Natural killer cell (primary cell): Measurements from ENCODE around the gene FBXO9. TPM values are rescaled to one million over a fixed set of nuclear protein-coding genes. Genes with fewer than 3 reads are reported as not detected.

ENCODE experiments used
- ATAC-seq, 3 donors: fragments of 150-1000 bp in 2 of 3; fragments of 200-7000 bp in 1 of 3; cut with Tn5 transposase; 1 replicate in 1 of 3; 2 replicates in 2 of 3; pipeline ENCODE4 v1.10.0; 2021; ENCODE audit warnings: mild to moderate bottlenecking in 2 of 3, moderate library complexity in 2 of 3
- DNase-seq, 2 donors: peaks; one replicate each; pipeline versions ENCODE4 v3.0.0 to v3.0.0-alpha.2; 2013 to 2021; ENCODE audit warnings: mixed read lengths in 1 of 2
- H3K27ac ChIP-seq: one replicate; pipeline ENCODE4 v1.5.1; 2013; ENCODE audit warnings: mild to moderate bottlenecking, low read length
- H3K27me3 ChIP-seq: one replicate; pipeline ENCODE4 v1.6.1; 2013; ENCODE audit warnings: low read length; ENCODE audit not compliant: control insufficient read depth, insufficient read depth
- H3K36me3 ChIP-seq: one replicate; pipeline ENCODE4 v1.6.1; 2013; ENCODE audit warnings: low read length; ENCODE audit not compliant: control insufficient read depth, insufficient read depth
- H3K4me1 ChIP-seq: one replicate; pipeline ENCODE4 v1.6.1; 2013; ENCODE audit warnings: low read length; ENCODE audit not compliant: control insufficient read depth, insufficient read depth
- H3K4me3 ChIP-seq: one replicate; pipeline ENCODE4 v1.5.1; 2013; ENCODE audit warnings: low read length
- H3K9me3 ChIP-seq: one replicate; pipeline ENCODE4 v1.6.1; 2013; ENCODE audit warnings: low read length; ENCODE audit not compliant: control insufficient read depth, insufficient read depth
- H3K27ac Mint-ChIP-seq, 2 donors: one replicate each; pipeline ENCODE4 v1.8.0; 2022; ENCODE audit warnings: mild to moderate bottlenecking in 2 of 2, mixed read lengths in 2 of 2, moderate library complexity in 1 of 2
- H3K27me3 Mint-ChIP-seq, 2 donors: one replicate each; pipeline ENCODE4 v1.8.0; 2022; ENCODE audit warnings: low read depth in 2 of 2, mixed read lengths in 2 of 2
- H3K36me3 Mint-ChIP-seq: one replicate; pipeline ENCODE4 v1.8.0; 2022; ENCODE audit warnings: mixed read lengths
- H3K4me1 Mint-ChIP-seq, 2 donors: one replicate each; pipeline ENCODE4 v1.8.0; 2022; ENCODE audit warnings: mixed read lengths in 2 of 2
- H3K4me3 Mint-ChIP-seq: one replicate; pipeline ENCODE4 v1.8.0; 2022; ENCODE audit warnings: mild to moderate bottlenecking, moderate library complexity, mixed read lengths
- H3K9me3 Mint-ChIP-seq, 2 donors: one replicate each; pipeline ENCODE4 v1.8.0; 2022; ENCODE audit warnings: mixed read lengths in 2 of 2
- CTCF ChIP-seq: fragments of 200-600 bp; IDR thresholded peaks from one replicate; pipeline ENCODE4 v1.8.0; 2022; ENCODE audit warnings: antibody characterized with exemption
- WGBS: methylation state at CpG from one replicate; pipeline ENCODE4 v1.1.7; 2013; ENCODE audit warnings: missing lambda C conversion rate; ENCODE audit not compliant: insufficient coverage; 5-methylcytosine and 5-hydroxymethylcytosine counted together
- intact Hi-C: fragments of 100-400 bp; cut with micrococcal nuclease; formaldehyde crosslinking; loops from one replicate; pipeline ENCODE4 v1.14.2; 2022
- total RNA-seq, 4 donors: library from RNA; stranded (reverse); fragments of 120-200 nt in 1 of 4; gene quantifications; one replicate each; pipeline versions ENCODE4 v1.2.3 to v1.2.4, GENCODE V29; 2013 to 2022

FBXO9 gene
- total RNA-seq, 3 donors from 2014 or later (not counting 1 experiment from before 2014, with no cell fraction given): 82.4 to 96.6 (median 88.9) TPM

GRCh38 chr6:53031281-53031680 is 33.9 kb upstream of the FBXO9 start:
- no peak for TF ChIP-seq CTCF
- H3K4me1 Mint-ChIP-seq: peaks cover 0 to 5% of the 10 kb centered on the region in 2 donors
- Histone ChIP-seq H3K36me3 (peaks cover 56% of the 10 kb centered on the region), H3K27ac (no peak overlapping the region), H3K4me3 (no peak overlapping the region), H3K27me3 (no peaks in the 10 kb centered on the region), H3K9me3 (no peaks in the 10 kb centered on the region), H3K4me1 (no peaks in the 10 kb centered on the region)
- H3K4me3 Mint-ChIP-seq: no peak overlapping the region
- intact Hi-C loops: no loop called here
- H3K9me3 Mint-ChIP-seq: no peaks in the 10 kb centered on the region
- no peaks in the 10 kb centered on the region for H3K27me3 Mint-ChIP-seq
- ATAC-seq (no peak), DNase-seq (no peak)
- 96% methylated on average over 4 of the region's 4 CpGs for WGBS
- H3K36me3 Mint-ChIP-seq: peaks cover 7% of the 10 kb centered on the region
- H3K27ac Mint-ChIP-seq: no peak overlapping the region

GRCh38 chr6:53032849-53033248 is 32.4 kb upstream of the FBXO9 start:
- no peak overlapping the region for H3K27ac Mint-ChIP-seq
- peaks cover 54% of the 10 kb centered on the region for H3K36me3 ChIP-seq
- no peaks in the 10 kb centered on the region for H3K27me3 ChIP-seq
- intact Hi-C loops: no loop called here
- ATAC-seq (no peak), DNase-seq (no peak)
- H3K36me3 Mint-ChIP-seq: no peaks in the 10 kb centered on the region
- no peaks in the 10 kb centered on the region for H3K9me3 ChIP-seq
- H3K27ac ChIP-seq: no peak overlapping the region
- WGBS: 95% methylated on average over 4 of the region's 4 CpGs
- H3K9me3 Mint-ChIP-seq: no peaks in the 10 kb centered on the region
- no peak overlapping the region for H3K4me3 ChIP-seq
- no peaks in the 10 kb centered on the region for H3K4me1 ChIP-seq
- no peaks in the 10 kb centered on the region for H3K4me1 Mint-ChIP-seq
- no peaks in the 10 kb centered on the region for H3K27me3 Mint-ChIP-seq
- no peak for TF ChIP-seq CTCF
- H3K4me3 Mint-ChIP-seq: no peak overlapping the region

- no peaks in the 10 kb centered on the region for H3K36me3 Mint-ChIP-seq
- Histone ChIP-seq H3K36me3 (peaks cover 51% of the 10 kb centered on the region), H3K4me3 (no peak overlapping the region), H3K4me1 (no peaks in the 10 kb centered on the region), H3K9me3 (no peaks in the 10 kb centered on the region), H3K27ac (no peak overlapping the region), H3K27me3 (no peaks in the 10 kb centered on the region)
- H3K27me3 Mint-ChIP-seq: no peaks in the 10 kb centered on the region
- 94% methylated on average over 4 of the region's 4 CpGs for WGBS
- H3K4me1 Mint-ChIP-seq: no peaks in the 10 kb centered on the region
- no peak for TF ChIP-seq CTCF
- ATAC-seq (no peak), DNase-seq (no peak)
- no peaks in the 10 kb centered on the region for H3K9me3 Mint-ChIP-seq
- intact Hi-C loops: no loop called here
- H3K4me3 Mint-ChIP-seq: no peak overlapping the region
- H3K27ac Mint-ChIP-seq: no peak overlapping the region
Measured at GRCh38 chr6:53033764-53034163, 31.4 kb upstream of the FBXO9 start.

GRCh38 chr6:53035549-53036213 is 29.5 kb upstream of the FBXO9 start:
- intact Hi-C loops: no loop called here
- ATAC-seq: no peak
- Mint-ChIP-seq H3K4me3 (no peak overlapping the region), H3K36me3 (peaks cover 18% of the 10 kb centered on the region), H3K27ac (no peak overlapping the region), H3K9me3 (no peaks in the 10 kb centered on the region), H3K4me1 (no peaks in the 10 kb centered on the region), H3K27me3 (no peaks in the 10 kb centered on the region)
- no peak for TF ChIP-seq CTCF
- no peak for DNase-seq
- no peaks in the 10 kb centered on the region for H3K27me3 ChIP-seq
- H3K36me3 ChIP-seq: peaks cover 52% of the 10 kb centered on the region
- H3K27ac ChIP-seq: no peak overlapping the region
- 89% methylated on average over 6 of the region's 8 CpGs for WGBS
- no peak overlapping the region for H3K4me3 ChIP-seq
- no peaks in the 10 kb centered on the region for H3K4me1 ChIP-seq
- no peaks in the 10 kb centered on the region for H3K9me3 ChIP-seq
